Fibroblast of lung (primary cell): ENCODE measurements around the gene KRT37. TPM values are rescaled to one million over a fixed set of nuclear protein-coding genes. Genes with fewer than 3 reads are reported as not detected.

Source experiments
- DNase-seq, 2 donors: peaks; one replicate each; pipeline versions ENCODE4 v3.0.0 to v3.0.0-alpha.2; 2010; ENCODE audit warnings: low read depth in 2 of 2
- H2AFZ ChIP-seq: 2 replicates; pipeline ENCODE4 v1.5.1; 2012; ENCODE audit warnings: low read length, control low read depth, inconsistent platforms
- H3K27ac ChIP-seq: 2 replicates; pipeline ENCODE4 v1.5.1; 2011; ENCODE audit warnings: low read length, control low read depth; ENCODE audit not compliant: insufficient read depth
- H3K27me3 ChIP-seq: 2 replicates; pipeline ENCODE4 v1.5.1; 2011; ENCODE audit warnings: mild to moderate bottlenecking, low read length; ENCODE audit not compliant: control insufficient read depth, insufficient read depth
- H3K36me3 ChIP-seq: 2 replicates; pipeline ENCODE4 v1.5.1; 2011; ENCODE audit warnings: low read length; ENCODE audit not compliant: control insufficient read depth, insufficient read depth
- H3K4me1 ChIP-seq: 2 replicates; pipeline ENCODE4 v1.5.1; 2011; ENCODE audit warnings: low read length; ENCODE audit not compliant: control insufficient read depth, insufficient read depth; ENCODE audit errors: extremely low read depth
- H3K4me2 ChIP-seq: 2 replicates; pipeline ENCODE4 v1.5.1; 2011; ENCODE audit warnings: low read length, control low read depth; ENCODE audit not compliant: insufficient read depth; ENCODE audit errors: extremely low read depth
- H3K4me3 ChIP-seq, 4 experiments: fragments of 200-600 bp in 1 of 4; sonication (generic) in 1 of 4; replicated peaks in 1 of 4; 2 replicates each; pipeline ENCODE4 v1.5.1; 2011 to 2016; ENCODE audit warnings: low read length in 4 of 4, low read depth in 3 of 4, mild to moderate bottlenecking in 3 of 4, control low read depth in 2 of 4, inconsistent platforms in 1 of 4, mixed read lengths in 1 of 4; ENCODE audit not compliant: insufficient read depth in 1 of 4; ENCODE audit errors: control extremely low read depth in 1 of 4
- H3K79me2 ChIP-seq: 2 replicates; pipeline ENCODE4 v1.5.1; 2012; ENCODE audit warnings: mild to moderate bottlenecking, low read length, inconsistent platforms; ENCODE audit not compliant: control insufficient read depth, insufficient read depth
- H3K9ac ChIP-seq: 2 replicates; pipeline ENCODE4 v1.5.1; 2011; ENCODE audit warnings: mild to moderate bottlenecking, low read length, control low read depth; ENCODE audit not compliant: insufficient read depth
- H3K9me3 ChIP-seq: 2 replicates; pipeline ENCODE4 v1.5.1; 2012; ENCODE audit warnings: low read depth, low read length; ENCODE audit not compliant: control insufficient read depth, insufficient read depth
- H4K20me1 ChIP-seq: 2 replicates; pipeline ENCODE4 v1.5.1; 2011; ENCODE audit warnings: low read length; ENCODE audit not compliant: control insufficient read depth, insufficient read depth; ENCODE audit errors: extremely low read depth
- EZH2 ChIP-seq: IDR thresholded peaks from 2 replicates; pipeline ENCODE4 v1.5.1; 2012; ENCODE audit warnings: low read length, control low read depth, mild to moderate bottlenecking; ENCODE audit errors: missing control alignments
- polyA plus RNA-seq, 2 donors: library from polyadenylated mRNA; depleted of rRNA in 1 of 2; stranded (reverse) in 1 of 2; unstranded in 1 of 2; fragments of >200 nt; gene quantifications; 2 replicates each; pipeline ENCODE4 v1.2.1, GENCODE V29; 2011 to 2012; ENCODE audit warnings: missing spikeins in 1 of 2
- total RNA-seq: library from RNA; depleted of rRNA; stranded (reverse); fragments of >200 nt; gene quantifications from 2 replicates; pipeline ENCODE4 v1.2.1, GENCODE V29; 2014
- TF ChIP-seq, protein P1 (sequence below), 2 donors: IDR thresholded peaks in 1 of 2; conservative IDR thresholded peaks in 1 of 2; 1 replicate in 1 of 2; 2 replicates in 1 of 2; pipeline ENCODE4 v1.5.1; 2011 to 2012; ENCODE audit warnings: low read length in 2 of 2, control low read depth in 1 of 2, inconsistent platforms in 1 of 2, low read depth in 1 of 2, mild to moderate bottlenecking in 1 of 2

KRT37 gene
- total and polyA plus RNA-seq, 2 donors (not counting 1 experiment from before 2014, with no cell fraction given), result not detected

DNA sequence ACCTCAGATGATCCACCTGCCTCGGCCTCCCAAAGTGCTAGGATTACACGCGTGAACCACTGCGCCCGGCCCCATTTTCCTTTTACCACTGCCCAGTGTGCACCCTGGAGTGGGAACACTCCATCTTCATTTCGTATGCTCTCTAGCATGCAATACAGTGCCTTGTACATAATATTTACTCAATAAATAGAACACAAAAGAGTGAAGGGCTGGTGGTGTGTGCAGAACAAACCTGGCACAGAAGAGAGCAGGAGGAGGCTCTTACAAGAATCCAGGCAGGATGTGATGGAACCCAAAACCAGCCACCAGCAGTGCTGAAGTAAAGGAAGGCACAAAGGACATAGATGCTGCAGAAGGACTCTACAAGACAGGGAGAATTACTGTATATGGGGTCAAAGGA, 7.3 kb downstream of the KRT37 start:
- Histone ChIP-seq H3K4me3 (no peak overlapping the region), H3K79me2 (no peaks in the 10 kb centered on the region), H3K9me3 (no peaks in the 10 kb centered on the region), H3K4me2 (no peak overlapping the region), H3K36me3 (no peaks in the 10 kb centered on the region), H4K20me1 (no peaks in the 10 kb centered on the region), H2AFZ (no peak overlapping the region), H3K4me1 (peaks cover 7% of the 10 kb centered on the region), H3K27ac (no peak overlapping the region), H3K9ac (no peak overlapping the region), H3K27me3 (no peaks in the 10 kb centered on the region)
- no peak for DNase-seq
- TF ChIP-seq, protein P1, sequence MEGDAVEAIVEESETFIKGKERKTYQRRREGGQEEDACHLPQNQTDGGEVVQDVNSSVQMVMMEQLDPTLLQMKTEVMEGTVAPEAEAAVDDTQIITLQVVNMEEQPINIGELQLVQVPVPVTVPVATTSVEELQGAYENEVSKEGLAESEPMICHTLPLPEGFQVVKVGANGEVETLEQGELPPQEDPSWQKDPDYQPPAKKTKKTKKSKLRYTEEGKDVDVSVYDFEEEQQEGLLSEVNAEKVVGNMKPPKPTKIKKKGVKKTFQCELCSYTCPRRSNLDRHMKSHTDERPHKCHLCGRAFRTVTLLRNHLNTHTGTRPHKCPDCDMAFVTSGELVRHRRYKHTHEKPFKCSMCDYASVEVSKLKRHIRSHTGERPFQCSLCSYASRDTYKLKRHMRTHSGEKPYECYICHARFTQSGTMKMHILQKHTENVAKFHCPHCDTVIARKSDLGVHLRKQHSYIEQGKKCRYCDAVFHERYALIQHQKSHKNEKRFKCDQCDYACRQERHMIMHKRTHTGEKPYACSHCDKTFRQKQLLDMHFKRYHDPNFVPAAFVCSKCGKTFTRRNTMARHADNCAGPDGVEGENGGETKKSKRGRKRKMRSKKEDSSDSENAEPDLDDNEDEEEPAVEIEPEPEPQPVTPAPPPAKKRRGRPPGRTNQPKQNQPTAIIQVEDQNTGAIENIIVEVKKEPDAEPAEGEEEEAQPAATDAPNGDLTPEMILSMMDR (conservative IDR thresholded peaks at IDR 0.05 in 1 of 2, IDR thresholded peaks at IDR 0.05 in 1 of 2; ENCODE audit: low read depth in 1 of 2, low read length in 2 of 2), result no peak
- no peak for TF ChIP-seq EZH2

DNA sequence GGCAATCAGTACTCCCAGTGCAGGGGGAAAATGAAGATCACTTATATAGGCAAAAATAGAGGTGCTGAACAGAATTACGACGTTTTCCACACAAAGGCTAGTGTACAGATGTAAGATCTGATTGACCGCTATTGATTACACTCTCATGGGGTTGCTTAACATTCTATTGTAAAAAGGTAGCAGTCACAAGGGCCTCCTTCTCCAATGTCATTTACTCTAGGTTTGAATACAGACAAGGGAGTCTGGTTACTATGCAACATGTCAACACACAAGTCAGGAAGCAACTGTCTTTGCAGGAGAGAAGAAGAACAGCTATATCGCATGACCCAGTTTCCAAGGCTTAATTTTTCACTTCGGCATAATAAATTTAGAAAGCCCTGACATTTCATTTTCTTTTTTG, 7.9 kb downstream of the KRT37 start:
- no peak overlapping the region for H2AFZ ChIP-seq
- no peak overlapping the region for H3K4me2 ChIP-seq
- peak overlapping the region; percentile 10 for H3K27ac ChIP-seq
- no peaks in the 10 kb centered on the region for H3K36me3 ChIP-seq
- H3K9ac ChIP-seq, result peak overlapping the region; percentile 4
- no peaks in the 10 kb centered on the region for H4K20me1 ChIP-seq
- H3K4me1 ChIP-seq, result peaks cover 7% of the 10 kb centered on the region
- no peaks in the 10 kb centered on the region for H3K27me3 ChIP-seq
- no peak for DNase-seq
- no peaks in the 10 kb centered on the region for H3K9me3 ChIP-seq
- no peak overlapping the region for H3K4me3 ChIP-seq
- H3K79me2 ChIP-seq, result no peaks in the 10 kb centered on the region
- TF ChIP-seq, protein P1 (conservative IDR thresholded peaks at IDR 0.05 in 1 of 2, IDR thresholded peaks at IDR 0.05 in 1 of 2; ENCODE audit: low read depth in 1 of 2, low read length in 2 of 2), result no peak
- TF ChIP-seq EZH2, result no peak

DNA sequence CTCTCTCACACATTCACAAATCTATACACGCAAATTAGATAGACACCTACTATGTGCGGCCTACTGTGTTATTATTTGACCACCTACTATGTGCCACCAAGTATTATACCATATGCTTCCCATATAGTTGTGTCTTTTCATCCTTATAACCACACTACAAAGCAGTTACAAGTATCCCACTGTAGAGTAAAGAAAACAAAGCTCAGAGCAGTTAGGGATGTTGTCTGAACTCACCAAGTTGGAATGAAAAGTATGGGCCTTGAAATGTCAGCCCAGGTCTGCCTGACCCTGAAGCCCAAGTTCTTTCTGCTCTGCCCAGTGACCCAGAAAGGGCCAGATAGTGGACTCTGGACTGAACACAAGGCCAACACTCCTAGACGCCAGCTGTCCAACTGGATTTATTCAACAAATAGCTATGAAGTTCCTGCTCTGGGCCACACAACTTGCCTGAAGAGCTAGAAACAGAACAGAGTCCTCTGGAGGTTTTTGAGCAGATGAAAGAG, 8.5 kb downstream of the KRT37 start:
- H4K20me1 ChIP-seq, result no peaks in the 10 kb centered on the region
- DNase-seq, result peak in 1 of 2 donors; percentile 81
- no peak overlapping the region for H3K4me2 ChIP-seq
- no peaks in the 10 kb centered on the region for H3K79me2 ChIP-seq
- H3K27ac ChIP-seq, result peak overlapping the region; percentile 10
- H3K4me3 ChIP-seq, result no peak overlapping the region
- no peaks in the 10 kb centered on the region for H3K36me3 ChIP-seq
- TF ChIP-seq, protein P1 (conservative IDR thresholded peaks at IDR 0.05 in 1 of 2, IDR thresholded peaks at IDR 0.05 in 1 of 2; ENCODE audit: low read depth in 1 of 2, low read length in 2 of 2), result no peak
- TF ChIP-seq EZH2, result no peak
- H3K27me3 ChIP-seq, result no peaks in the 10 kb centered on the region
- H3K4me1 ChIP-seq, result peaks cover 7% of the 10 kb centered on the region
- H3K9me3 ChIP-seq, result no peaks in the 10 kb centered on the region
- no peak overlapping the region for H2AFZ ChIP-seq
- no peak overlapping the region for H3K9ac ChIP-seq
